MM.1S (cell line): ENCODE data around the gene CDH12.

Source experiments
- CTCF ChIP-seq: fragments of 300-600 bp; sonication (generic); IDR thresholded peaks from 2 replicates; pipeline ENCODE4 v1.5.1; 2016; ENCODE audit warnings: antibody characterized with exemption, low read length, mixed read lengths
- EZH2phosphoT487 ChIP-seq: fragments of 300-600 bp; sonication (generic); IDR thresholded peaks from 2 replicates; pipeline ENCODE4 v1.6.1; 2018; ENCODE audit warnings: antibody characterized with exemption, low read length

- TF ChIP-seq CTCF (no peak), EZH2phosphoT487 (no peak)
Measured at GRCh38 chr5:22056601-22057000, 796.5 kb downstream of the CDH12 start.
